Activated naive CD8-positive, alpha-beta T cell (primary cell): Measurements from ENCODE around the gene HDDC2.

Source experiments
- H3K27ac Mint-ChIP-seq: one replicate; pipeline ENCODE4 v1.8.0; 2021; ENCODE audit warnings: mixed read lengths
- H3K27me3 Mint-ChIP-seq: one replicate; pipeline ENCODE4 v1.8.0; 2021; ENCODE audit warnings: mixed read lengths
- H3K36me3 Mint-ChIP-seq: one replicate; pipeline ENCODE4 v1.8.0; 2021; ENCODE audit warnings: mixed read lengths
- H3K4me1 Mint-ChIP-seq: one replicate; pipeline ENCODE4 v1.8.0; 2021; ENCODE audit warnings: low read depth, mixed read lengths
- H3K4me3 Mint-ChIP-seq: one replicate; pipeline ENCODE4 v1.8.0; 2021; ENCODE audit warnings: mild to moderate bottlenecking, mixed read lengths
- H3K9me3 Mint-ChIP-seq: one replicate; pipeline ENCODE4 v1.8.0; 2021; ENCODE audit warnings: low read depth, mixed read lengths

HDDC2 gene

GRCh38 chr6:125248136-125248535 is 53.6 kb downstream of the HDDC2 start:
- H3K27ac Mint-ChIP-seq: no peak overlapping the region
- peaks cover 5% of the 10 kb centered on the region for H3K36me3 Mint-ChIP-seq
- H3K27me3 Mint-ChIP-seq: peaks cover 8% of the 10 kb centered on the region
- no peak overlapping the region for H3K4me3 Mint-ChIP-seq
- peaks cover 2% of the 10 kb centered on the region for H3K9me3 Mint-ChIP-seq
- no peaks in the 10 kb centered on the region for H3K4me1 Mint-ChIP-seq

- no peak overlapping the region for H3K27ac Mint-ChIP-seq
- no peaks in the 10 kb centered on the region for H3K4me1 Mint-ChIP-seq
- peaks cover 18% of the 10 kb centered on the region for H3K9me3 Mint-ChIP-seq
- H3K4me3 Mint-ChIP-seq: no peak overlapping the region
- peaks cover 15% of the 10 kb centered on the region for H3K27me3 Mint-ChIP-seq
- H3K36me3 Mint-ChIP-seq: peaks cover 16% of the 10 kb centered on the region
Observed at GRCh38 chr6:125246566-125246965, 55.2 kb downstream of the HDDC2 start.

GRCh38 chr6:125245523-125246264 is 56.1 kb downstream of the HDDC2 start:
- H3K36me3 Mint-ChIP-seq: peaks cover 16% of the 10 kb centered on the region
- H3K27me3 Mint-ChIP-seq: peaks cover 15% of the 10 kb centered on the region
- H3K4me1 Mint-ChIP-seq: no peaks in the 10 kb centered on the region
- H3K27ac Mint-ChIP-seq: no peak overlapping the region
- no peak overlapping the region for H3K4me3 Mint-ChIP-seq
- H3K9me3 Mint-ChIP-seq: peaks cover 25% of the 10 kb centered on the region

GRCh38 chr6:125245109-125245508 is 56.7 kb downstream of the HDDC2 start:
- no peak overlapping the region for H3K4me3 Mint-ChIP-seq
- H3K27ac Mint-ChIP-seq: no peak overlapping the region
- H3K36me3 Mint-ChIP-seq: peaks cover 16% of the 10 kb centered on the region
- peaks cover 15% of the 10 kb centered on the region for H3K27me3 Mint-ChIP-seq
- peaks cover 28% of the 10 kb centered on the region for H3K9me3 Mint-ChIP-seq
- H3K4me1 Mint-ChIP-seq: no peaks in the 10 kb centered on the region

GRCh38 chr6:125237764-125238163 is 64.0 kb downstream of the HDDC2 start:
- H3K4me3 Mint-ChIP-seq: no peak overlapping the region
- H3K27ac Mint-ChIP-seq: no peak overlapping the region
- H3K36me3 Mint-ChIP-seq: peaks cover 7% of the 10 kb centered on the region
- peaks cover 9% of the 10 kb centered on the region for H3K27me3 Mint-ChIP-seq
- H3K9me3 Mint-ChIP-seq: peaks cover 28% of the 10 kb centered on the region
- H3K4me1 Mint-ChIP-seq: no peaks in the 10 kb centered on the region

- H3K4me1 Mint-ChIP-seq: no peaks in the 10 kb centered on the region
- no peak overlapping the region for H3K4me3 Mint-ChIP-seq
- no peaks in the 10 kb centered on the region for H3K36me3 Mint-ChIP-seq
Observed at GRCh38 chr6:125236536-125237327, 65.0 kb downstream of the HDDC2 start.

GRCh38 chr6:125233202-125233601 is 68.6 kb downstream of the HDDC2 start:
- no peaks in the 10 kb centered on the region for H3K9me3 Mint-ChIP-seq
- no peaks in the 10 kb centered on the region for H3K27me3 Mint-ChIP-seq
- no peak overlapping the region for H3K4me3 Mint-ChIP-seq
- no peak overlapping the region for H3K27ac Mint-ChIP-seq
- H3K4me1 Mint-ChIP-seq: no peaks in the 10 kb centered on the region
- no peaks in the 10 kb centered on the region for H3K36me3 Mint-ChIP-seq

More at GRCh38 chr6:125236536-125237327, 65.0 kb downstream of the HDDC2 start:
- Mint-ChIP-seq H3K27me3 (peaks cover 2% of the 10 kb centered on the region), H3K9me3 (peaks cover 18% of the 10 kb centered on the region), H3K27ac (no peak overlapping the region)

- Mint-ChIP-seq H3K27ac (no peak overlapping the region), H3K27me3 (no peaks in the 10 kb centered on the region), H3K4me1 (no peaks in the 10 kb centered on the region), H3K36me3 (no peaks in the 10 kb centered on the region), H3K4me3 (no peak overlapping the region), H3K9me3 (no peaks in the 10 kb centered on the region)
Observed at GRCh38 chr6:125232466-125232865, 69.3 kb downstream of the HDDC2 start.

- Mint-ChIP-seq H3K27me3 (no peaks in the 10 kb centered on the region), H3K27ac (no peak overlapping the region), H3K4me3 (no peak overlapping the region), H3K36me3 (no peaks in the 10 kb centered on the region), H3K4me1 (no peaks in the 10 kb centered on the region), H3K9me3 (no peaks in the 10 kb centered on the region)
Observed at GRCh38 chr6:125231574-125232343, 70.0 kb downstream of the HDDC2 start.

- Mint-ChIP-seq H3K4me3 (no peak overlapping the region), H3K36me3 (no peaks in the 10 kb centered on the region), H3K4me1 (no peaks in the 10 kb centered on the region), H3K9me3 (no peaks in the 10 kb centered on the region), H3K27ac (no peak overlapping the region), H3K27me3 (no peaks in the 10 kb centered on the region)
Observed at GRCh38 chr6:125231133-125231532, 70.6 kb downstream of the HDDC2 start.

- Mint-ChIP-seq H3K9me3 (no peaks in the 10 kb centered on the region), H3K27me3 (no peaks in the 10 kb centered on the region), H3K36me3 (no peaks in the 10 kb centered on the region), H3K4me3 (no peak overlapping the region), H3K27ac (no peak overlapping the region), H3K4me1 (no peaks in the 10 kb centered on the region)
Observed at GRCh38 chr6:125230674-125231073, 71.1 kb downstream of the HDDC2 start.

GRCh38 chr6:125228981-125229479 is 72.7 kb downstream of the HDDC2 start:
- Mint-ChIP-seq H3K27me3 (no peaks in the 10 kb centered on the region), H3K27ac (no peak overlapping the region), H3K36me3 (no peaks in the 10 kb centered on the region), H3K4me3 (no peak overlapping the region), H3K4me1 (no peaks in the 10 kb centered on the region), H3K9me3 (no peaks in the 10 kb centered on the region)

GRCh38 chr6:125227244-125227643 is 74.5 kb downstream of the HDDC2 start:
- no peaks in the 10 kb centered on the region for H3K4me1 Mint-ChIP-seq
- H3K27me3 Mint-ChIP-seq: no peaks in the 10 kb centered on the region
- no peak overlapping the region for H3K27ac Mint-ChIP-seq

More at GRCh38 chr6:125227244-125227643, 74.5 kb downstream of the HDDC2 start:
- no peaks in the 10 kb centered on the region for H3K36me3 Mint-ChIP-seq
- H3K9me3 Mint-ChIP-seq: no peaks in the 10 kb centered on the region
- no peak overlapping the region for H3K4me3 Mint-ChIP-seq
